ENCODE results near the gene ADAMTSL2.

ADAMTSL2 gene

GRCh38 chr9:133614056-133614455, 79.6 kb downstream of the ADAMTSL2 start:
- no peak for TF ChIP-seq CTCF (IDR thresholded peaks at IDR 0.05; ENCODE audit: borderline replicate concordance, control extremely low read depth, extremely low read depth, insufficient read depth, missing control alignments)
- in situ Hi-C loops (cut with MboI; ENCODE audit: low sequenced_read_pairs, unreplicated experiment): no loop called here

GRCh38 chr9:133614678-133615077, 80.2 kb downstream of the ADAMTSL2 start:
- no peak for DNase-seq (ENCODE audit: low spot score)
- no peak for TF ChIP-seq CTCF (IDR thresholded peaks at IDR 0.05; ENCODE audit: borderline replicate concordance, control extremely low read depth, extremely low read depth, insufficient read depth, missing control alignments)
- in situ Hi-C loops (cut with MboI; ENCODE audit: low sequenced_read_pairs, unreplicated experiment): no loop called here

More at GRCh38 chr9:133614056-133614455, 79.6 kb downstream of the ADAMTSL2 start:
- no peak for DNase-seq (ENCODE audit: low spot score)

GRCh38 chr9:133615186-133615585, 80.7 kb downstream of the ADAMTSL2 start:
- in situ Hi-C loops (cut with MboI; ENCODE audit: low sequenced_read_pairs, unreplicated experiment): no loop called here
- no peak for DNase-seq (ENCODE audit: low spot score)
- no peak for TF ChIP-seq CTCF (IDR thresholded peaks at IDR 0.05; ENCODE audit: borderline replicate concordance, control extremely low read depth, extremely low read depth, insufficient read depth, missing control alignments)

GRCh38 chr9:133615606-133616188, 81.2 kb downstream of the ADAMTSL2 start:
- no peak for DNase-seq (ENCODE audit: low spot score)
- in situ Hi-C loops (cut with MboI; ENCODE audit: low sequenced_read_pairs, unreplicated experiment): no loop called here
- TF ChIP-seq CTCF (IDR thresholded peaks at IDR 0.05; ENCODE audit: borderline replicate concordance, control extremely low read depth, extremely low read depth, insufficient read depth, missing control alignments): no peak

GRCh38 chr9:133616643-133617405, 82.3 kb downstream of the ADAMTSL2 start:
- TF ChIP-seq CTCF (IDR thresholded peaks at IDR 0.05; ENCODE audit: borderline replicate concordance, control extremely low read depth, extremely low read depth, insufficient read depth, missing control alignments): no peak
- in situ Hi-C loops (cut with MboI; ENCODE audit: low sequenced_read_pairs, unreplicated experiment): no loop called here
- DNase-seq (ENCODE audit: low spot score): no peak

GRCh38 chr9:133618726-133619125, 84.2 kb downstream of the ADAMTSL2 start:
- no peak for TF ChIP-seq CTCF (IDR thresholded peaks at IDR 0.05; ENCODE audit: borderline replicate concordance, control extremely low read depth, extremely low read depth, insufficient read depth, missing control alignments)

More at GRCh38 chr9:133618726-133619125, 84.2 kb downstream of the ADAMTSL2 start:
- no peak for DNase-seq (ENCODE audit: low spot score)
- in situ Hi-C loops (cut with MboI; ENCODE audit: low sequenced_read_pairs, unreplicated experiment): no loop called here
